K562 (cell line): ENCODE results near the gene PSMB2.

Experiments used
- CHD1 ChIP-seq: fragments of 200-600 bp; sonication (generic); IDR thresholded peaks from one replicate; pipeline ENCODE4 v1.6.1; 2012; ENCODE audit warnings: mild to moderate bottlenecking, moderate library complexity, low read length, inconsistent platforms
- GATAD2A ChIP-seq: fragments of 450-650 bp; IDR thresholded peaks from 2 replicates; pipeline ENCODE4 v1.6.1; 2017
- NCOA2 ChIP-seq, 2 experiments: fragments of 450-650 bp; IDR thresholded peaks; 2 replicates each; pipeline ENCODE4 v1.6.1; 2018; ENCODE audit warnings: mild to moderate bottlenecking in 2 of 2, moderate library complexity in 1 of 2; ENCODE audit not compliant: partially characterized antibody in 2 of 2
- NR2C2 ChIP-seq, 2 experiments: fragments of 200-800 bp in 1 of 2; sonication (Bioruptor generic) in 1 of 2; sonication (generic) in 1 of 2; formaldehyde crosslinking in 1 of 2; IDR thresholded peaks; 2 replicates each; pipeline versions ENCODE4 v1.6.1 to v1.8.0; 2016 to 2022; ENCODE audit warnings: mild to moderate bottlenecking in 1 of 2, missing compliant biosample characterization in 1 of 2, missing genetic modification characterization in 1 of 2, missing genetic modification reagents in 1 of 2
- ZNF764 ChIP-seq: fragments of 250-450 bp; sonication (Bioruptor Pico); IDR thresholded peaks from 2 replicates; pipeline ENCODE4 v1.4.0; 2020; ENCODE audit warnings: low read depth, mild to moderate bottlenecking, moderate library complexity
- TF ChIP-seq, protein P1 (sequence below), 3 experiments: IDR thresholded peaks in 2 of 3; conservative IDR thresholded peaks in 1 of 3; 2 replicates each; pipeline ENCODE4 v1.5.1; 2011 to 2012; ENCODE audit warnings: low read length in 3 of 3, mild to moderate bottlenecking in 3 of 3, control low read depth in 2 of 3, improper control_type of control experiment in 1 of 3, inconsistent platforms in 1 of 3, low read depth in 1 of 3, mixed read lengths in 1 of 3, moderate library complexity in 1 of 3; ENCODE audit not compliant: insufficient read depth in 2 of 3

- no peak for TF ChIP-seq GATAD2A
- TF ChIP-seq NCOA2 (IDR thresholded peaks at IDR 0.05; ENCODE audit: partially characterized antibody in 2 of 2) = no peak
- TF ChIP-seq CHD1 = no peak
- TF ChIP-seq ZNF764 (CRISPR knock-in tag) = no peak
- TF ChIP-seq, protein P1, sequence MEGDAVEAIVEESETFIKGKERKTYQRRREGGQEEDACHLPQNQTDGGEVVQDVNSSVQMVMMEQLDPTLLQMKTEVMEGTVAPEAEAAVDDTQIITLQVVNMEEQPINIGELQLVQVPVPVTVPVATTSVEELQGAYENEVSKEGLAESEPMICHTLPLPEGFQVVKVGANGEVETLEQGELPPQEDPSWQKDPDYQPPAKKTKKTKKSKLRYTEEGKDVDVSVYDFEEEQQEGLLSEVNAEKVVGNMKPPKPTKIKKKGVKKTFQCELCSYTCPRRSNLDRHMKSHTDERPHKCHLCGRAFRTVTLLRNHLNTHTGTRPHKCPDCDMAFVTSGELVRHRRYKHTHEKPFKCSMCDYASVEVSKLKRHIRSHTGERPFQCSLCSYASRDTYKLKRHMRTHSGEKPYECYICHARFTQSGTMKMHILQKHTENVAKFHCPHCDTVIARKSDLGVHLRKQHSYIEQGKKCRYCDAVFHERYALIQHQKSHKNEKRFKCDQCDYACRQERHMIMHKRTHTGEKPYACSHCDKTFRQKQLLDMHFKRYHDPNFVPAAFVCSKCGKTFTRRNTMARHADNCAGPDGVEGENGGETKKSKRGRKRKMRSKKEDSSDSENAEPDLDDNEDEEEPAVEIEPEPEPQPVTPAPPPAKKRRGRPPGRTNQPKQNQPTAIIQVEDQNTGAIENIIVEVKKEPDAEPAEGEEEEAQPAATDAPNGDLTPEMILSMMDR (IDR thresholded peaks at IDR 0.05 in 2 of 3, conservative IDR thresholded peaks at IDR 0.05 in 1 of 3; ENCODE audit: insufficient read depth in 2 of 3, low read depth in 1 of 3, low read length in 3 of 3) = no peak
- TF ChIP-seq NR2C2 (CRISPR knock-in tag; IDR thresholded peaks at IDR 0.05) = no peak
- TF ChIP-seq NR2C2 (tag; IDR thresholded peaks at IDR 0.05) = no peak
These were observed 20.1 kb upstream of the PSMB2 start for GRCh38 chr1:35661474-35661795.
